Measurements from ENCODE around the gene ZDHHC8.
"Not testable (repeated sequence)": the region's sequence is repeated elsewhere in the genome, so short reads cannot be mapped to it uniquely, and the experiment has no call there.

The ZDHHC8 gene

DNA sequence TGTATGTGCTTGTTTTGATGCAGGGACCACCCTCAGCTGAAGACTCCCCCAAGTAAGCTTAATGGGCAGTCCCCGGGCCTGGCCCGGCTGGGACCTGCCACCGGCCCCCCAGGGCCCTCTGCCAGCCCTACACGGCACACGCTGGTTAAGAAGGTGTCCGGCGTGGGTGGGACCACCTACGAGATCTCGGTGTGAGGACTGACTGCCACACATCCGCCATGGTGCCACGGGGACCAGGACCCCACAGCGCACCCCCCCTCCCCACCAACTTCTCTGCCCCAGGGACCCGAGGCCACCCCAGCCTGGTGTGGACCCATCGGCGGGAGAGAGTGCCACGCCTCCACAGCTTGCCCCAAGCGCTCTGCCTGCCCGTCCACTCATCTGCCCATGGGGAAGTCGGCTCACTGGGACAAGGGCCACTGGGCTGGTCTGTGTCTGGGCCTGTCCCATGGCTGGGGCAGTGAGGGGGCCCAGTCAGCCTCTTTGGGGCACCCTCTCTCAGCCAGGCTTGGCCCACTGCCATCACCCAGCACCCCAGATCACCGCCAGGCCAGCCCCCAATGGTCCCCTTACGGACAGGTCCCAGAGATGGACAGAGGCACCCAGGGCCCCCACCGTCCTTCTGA lies 13.7 kb downstream of the ZDHHC8 start:
- no peak for DNase-seq (ENCODE audit: low spot score)

- no peak for DNase-seq (ENCODE audit: low spot score)
Measured at GRCh38 chr22:20145832-20146223, 14.2 kb downstream of the ZDHHC8 start.

- no peak for DNase-seq (ENCODE audit: low spot score)
Measured at GRCh38 chr22:20146777-20147176, 15.2 kb downstream of the ZDHHC8 start.

- no peak for DNase-seq (ENCODE audit: low spot score)
Measured at GRCh38 chr22:20147237-20147988, 15.8 kb downstream of the ZDHHC8 start.

- no peak for DNase-seq (ENCODE audit: low spot score)
Measured at GRCh38 chr22:20148414-20148813, 16.8 kb downstream of the ZDHHC8 start.

DNA sequence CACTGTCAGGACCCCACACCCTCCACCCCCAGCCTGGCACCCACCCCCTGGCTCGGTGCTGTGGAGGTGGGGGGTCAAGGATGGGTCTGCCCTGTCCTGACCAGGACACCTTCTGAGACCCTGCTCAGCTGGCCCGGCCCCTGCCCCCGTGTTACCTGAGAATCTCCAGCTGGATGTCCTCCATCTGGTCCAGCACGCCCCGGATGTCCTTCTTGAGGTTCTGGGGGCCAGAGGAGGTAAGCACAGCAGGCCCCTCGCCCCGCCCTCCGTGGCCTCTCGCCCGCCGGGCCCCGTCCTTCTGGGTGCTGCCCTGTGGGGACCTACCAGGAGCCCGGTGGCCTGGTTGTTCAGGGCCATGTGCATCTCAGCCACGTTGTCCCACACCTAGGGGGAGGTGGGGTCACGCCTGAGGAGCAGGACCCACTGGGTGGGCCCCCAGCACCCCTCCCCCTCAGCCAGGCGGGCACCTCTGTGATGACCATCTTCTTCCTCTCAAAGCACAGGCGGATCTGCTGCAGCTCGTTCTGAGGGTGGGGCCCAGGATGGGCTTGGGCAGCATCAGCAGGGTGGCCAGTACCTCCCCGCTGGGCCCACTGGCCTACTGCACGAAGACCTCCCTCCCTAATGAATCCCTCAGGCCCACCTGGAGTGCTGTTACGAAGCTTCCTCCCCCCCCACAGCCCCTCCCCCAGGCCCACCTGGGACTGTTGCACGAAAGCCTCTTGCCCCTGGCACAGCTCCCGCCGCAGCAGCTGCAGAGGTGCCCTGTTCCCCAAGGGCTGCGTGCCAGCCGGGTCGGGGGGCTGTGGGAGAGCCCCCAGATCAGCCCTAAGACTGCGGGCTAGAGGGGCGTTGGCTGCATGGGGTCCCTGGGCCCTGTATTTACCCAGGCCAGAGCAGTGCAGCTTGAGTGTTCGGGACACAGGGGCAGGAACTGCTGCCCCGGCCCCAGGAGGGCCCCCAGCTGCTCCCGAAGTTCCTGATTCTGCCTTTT lies 17.9 kb downstream of the ZDHHC8 start:
- DNase-seq (ENCODE audit: low spot score): no peak

GRCh38 chr22:20150381-20151275 lies 19.0 kb downstream of the ZDHHC8 start, which contains the start of gene CCDC188:
TSS of gene CCDC188 (minus strand) at chr22:20151055. CDS start at chr22:20150986, 69 bp downstream.
- DNase-seq (ENCODE audit: low spot score): no peak

- DNase-seq (ENCODE audit: low spot score): no peak
Measured at GRCh38 chr22:20151276-20151588, 19.6 kb downstream of the ZDHHC8 start.

- no peak for DNase-seq (ENCODE audit: low spot score)
Measured at GRCh38 chr22:20152464-20152890, 20.9 kb downstream of the ZDHHC8 start.

GRCh38 chr22:20153945-20154344 lies 22.3 kb downstream of the ZDHHC8 start:
- DNase-seq (ENCODE audit: low spot score): no peak

GRCh38 chr22:20154602-20155187 lies 23.1 kb downstream of the ZDHHC8 start:
- no peak for DNase-seq (ENCODE audit: low spot score)

DNA sequence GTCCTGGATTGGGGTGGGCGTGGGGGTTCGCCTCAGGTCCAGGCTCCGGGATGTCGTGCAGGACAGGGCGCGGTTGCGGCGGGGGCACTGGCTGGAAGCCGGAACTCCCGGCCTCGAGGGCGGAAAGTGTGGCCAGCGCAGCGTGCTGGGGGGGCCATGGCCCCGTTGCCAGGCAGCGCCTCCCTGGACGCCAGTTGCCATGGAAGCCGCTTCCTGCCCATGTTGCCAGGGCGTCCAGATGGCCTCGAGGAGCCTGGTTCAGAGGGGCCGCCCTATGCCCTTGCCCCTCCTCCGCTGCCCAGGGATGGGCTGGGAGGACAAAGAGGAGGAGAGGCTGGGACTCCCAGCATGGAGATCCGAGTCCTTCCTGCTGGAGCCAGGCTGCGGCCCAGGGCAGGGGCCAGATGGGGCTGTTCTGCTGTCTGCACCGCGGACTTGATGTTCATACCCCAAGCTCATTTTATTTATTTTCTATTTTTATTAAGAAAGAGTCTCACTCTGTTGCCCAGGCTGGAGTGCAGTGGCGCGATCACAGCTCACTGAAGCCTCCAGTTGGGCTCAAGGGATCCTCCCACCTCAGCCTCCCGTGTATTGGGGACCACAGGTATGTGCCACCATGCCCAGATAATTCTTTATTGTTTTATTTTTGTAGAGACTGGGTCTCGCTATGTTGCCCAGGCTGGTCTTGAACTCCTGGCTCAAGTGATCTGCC lies 23.9 kb downstream of the ZDHHC8 start:
- no peak for DNase-seq (ENCODE audit: low spot score)

DNA sequence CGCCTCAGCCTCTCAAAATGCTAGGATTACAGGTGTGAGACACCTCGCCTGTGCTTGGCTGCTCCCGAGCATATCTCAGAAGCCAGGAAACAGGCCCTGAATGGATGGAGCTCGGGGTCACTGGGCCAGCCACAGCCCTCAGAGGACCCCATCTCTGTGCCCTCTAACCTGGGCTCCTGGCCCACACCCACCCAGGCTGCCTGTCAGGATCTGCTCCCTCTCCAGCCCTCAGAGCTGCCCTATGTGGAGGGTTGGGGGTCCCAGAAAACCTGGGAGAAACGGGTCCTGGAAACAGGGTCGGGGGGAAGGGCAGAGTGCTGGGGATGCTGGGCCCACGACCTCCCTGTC lies 24.4 kb downstream of the ZDHHC8 start:
- no peak for DNase-seq (ENCODE audit: low spot score)

DNA sequence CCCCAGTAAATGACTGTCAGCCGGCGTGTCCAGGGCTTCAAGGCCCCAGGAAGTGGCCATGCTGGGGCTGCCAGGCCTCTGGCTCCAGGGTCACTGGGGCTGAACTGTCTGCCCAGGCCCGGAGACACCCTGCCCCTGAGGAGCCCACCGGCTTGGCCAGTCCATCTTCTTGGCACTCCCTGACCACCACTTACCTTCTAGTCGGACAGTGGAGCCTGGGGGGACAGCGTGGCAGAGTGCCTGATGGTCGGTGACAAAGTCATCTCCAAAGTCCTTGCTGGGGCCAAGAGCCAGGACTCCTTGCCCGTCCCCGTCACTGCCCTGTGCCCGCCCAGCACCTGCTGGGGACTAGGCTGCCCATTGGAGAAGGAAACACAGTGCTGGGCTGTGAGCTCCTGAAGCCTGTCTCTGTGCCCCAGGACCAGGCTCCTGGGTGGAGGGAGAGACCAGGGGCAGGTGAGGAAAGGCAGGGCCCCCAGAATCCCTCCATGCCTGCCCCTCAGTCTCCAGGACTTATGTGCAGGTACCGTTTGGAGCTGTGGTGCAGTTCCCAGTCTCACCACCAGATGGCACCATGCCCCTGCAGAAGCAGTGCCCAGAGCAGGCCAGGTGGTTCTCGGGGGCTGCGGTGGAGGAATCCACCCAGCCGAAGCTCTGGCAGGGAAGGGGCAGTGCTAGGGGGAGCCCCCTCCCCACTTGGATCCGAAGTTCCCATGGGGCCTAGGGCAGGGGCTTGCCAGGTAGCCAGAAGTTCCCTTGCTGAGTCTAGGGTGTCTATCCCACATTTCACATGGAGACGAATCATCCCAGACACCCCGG lies 25.2 kb downstream of the ZDHHC8 start:
- DNase-seq (ENCODE audit: low spot score): peak; percentile 80

DNA sequence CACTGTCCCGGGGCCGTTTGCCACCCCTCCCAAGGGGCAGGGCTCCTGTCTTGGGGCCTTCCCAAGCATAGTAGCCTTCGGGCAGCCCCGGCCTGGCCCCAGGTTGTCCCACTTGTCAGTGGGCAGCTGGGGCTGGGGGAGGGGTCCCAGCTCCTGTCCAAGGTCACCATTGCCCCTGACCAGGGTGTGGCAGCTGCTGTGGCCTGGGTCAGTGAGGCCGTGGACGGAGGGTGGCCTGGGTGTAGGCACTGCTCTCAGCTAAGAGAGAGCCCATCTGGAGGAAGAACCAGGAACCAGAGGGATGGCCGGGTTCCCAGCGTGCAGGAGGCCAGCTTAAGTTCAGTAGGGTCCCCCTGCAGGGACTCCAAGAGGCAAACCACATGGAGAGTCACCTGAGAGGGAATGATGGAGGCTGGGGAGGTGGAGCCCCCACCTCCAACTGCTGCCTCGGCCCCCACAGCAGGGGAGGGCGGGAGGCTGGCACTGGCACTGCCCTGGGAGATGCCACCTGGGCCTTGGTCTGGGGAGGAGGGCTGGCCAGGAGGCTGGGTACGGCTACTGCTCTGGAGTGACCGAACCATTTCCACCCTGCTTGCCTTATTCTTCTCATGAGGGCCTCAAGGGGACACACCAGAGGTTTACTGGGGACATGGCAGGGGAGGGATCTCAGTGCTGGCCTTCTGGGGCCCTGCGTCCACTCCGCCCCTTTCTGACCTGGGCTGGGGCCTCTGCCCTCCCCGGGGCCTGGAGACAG lies 26.0 kb downstream of the ZDHHC8 start:
- no peak for DNase-seq (ENCODE audit: low spot score)

- no peak for DNase-seq (ENCODE audit: low spot score)
Measured at GRCh38 chr22:20158391-20159036, 26.9 kb downstream of the ZDHHC8 start.

- DNase-seq (ENCODE audit: low spot score): no peak
Measured at GRCh38 chr22:20159076-20159475, 27.5 kb downstream of the ZDHHC8 start.

GRCh38 chr22:20159531-20159930 lies 27.9 kb downstream of the ZDHHC8 start:
- not testable (repeated sequence) for DNase-seq (ENCODE audit: low spot score)
